ENCODE data around the gene RIPK4.
A peak's percentile ranks its signal among the peaks of the same experiment; 100 is the strongest.
"Not testable (repeated sequence)": the region's sequence is repeated elsewhere in the genome, so short reads cannot be mapped to it uniquely, and the experiment has no call there.

Gene RIPK4

DNA sequence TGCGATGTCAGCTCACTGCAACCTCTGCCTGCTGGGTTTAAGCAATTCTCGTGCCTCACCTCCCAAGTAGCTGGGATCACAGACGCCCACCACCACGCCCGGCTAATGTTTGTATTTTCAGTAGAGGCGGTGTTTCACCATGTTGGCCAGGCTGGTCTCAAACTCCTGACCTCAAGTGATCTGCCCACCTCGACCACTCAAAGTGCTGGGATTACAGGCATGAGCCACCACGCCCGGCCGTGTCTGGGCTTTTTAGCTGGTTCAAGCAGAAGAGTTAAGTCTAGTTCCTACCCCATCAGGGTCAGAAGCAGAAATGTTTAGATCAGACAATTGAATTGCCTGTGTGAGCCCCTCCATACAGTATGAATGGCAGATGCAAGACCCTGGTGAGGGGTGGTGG is 27.7 kb upstream of the RIPK4 start:
- no peak for DNase-seq

DNA sequence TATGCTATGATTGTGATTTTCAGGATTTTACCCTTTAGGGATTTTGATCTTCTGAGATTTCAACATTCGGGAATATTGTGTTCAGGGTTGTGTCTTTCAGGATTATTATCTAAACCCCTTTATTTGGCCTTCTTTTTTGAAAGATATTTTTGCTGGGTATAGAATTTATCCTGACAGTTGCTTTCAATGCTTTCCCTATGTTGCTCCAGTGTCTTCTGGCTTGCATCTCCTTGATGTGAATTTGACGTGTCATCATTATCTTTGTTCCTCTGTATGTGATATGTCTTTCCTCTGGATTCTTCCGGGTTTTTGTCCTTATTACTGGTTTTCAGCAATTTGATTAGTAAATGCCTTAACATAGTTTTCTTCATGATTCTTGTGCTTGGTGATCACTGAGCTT is 25.9 kb upstream of the RIPK4 start:
- DNase-seq: no peak

DNA sequence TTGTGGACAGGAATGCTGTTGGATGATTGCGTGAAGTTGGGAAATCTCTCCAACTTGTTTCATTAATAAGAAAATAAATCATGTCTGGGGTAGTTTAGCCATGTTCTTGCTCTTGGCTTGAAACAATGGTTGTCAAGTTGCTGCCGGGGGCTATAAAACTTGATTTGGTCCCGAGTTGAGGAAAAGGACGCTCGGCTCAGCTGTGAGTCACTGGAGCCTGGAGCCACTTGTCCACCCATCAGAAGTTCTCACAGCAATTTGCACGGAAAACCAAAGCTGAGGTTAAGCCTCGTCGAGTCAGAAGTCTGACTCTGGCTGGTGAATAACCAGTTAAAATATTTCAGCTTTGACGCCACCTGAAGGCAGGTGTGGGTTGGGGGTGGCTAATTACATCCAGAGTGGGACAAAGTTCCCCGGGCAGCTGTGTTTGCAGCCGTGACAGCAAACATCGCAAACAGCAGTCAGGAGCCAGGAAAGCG is 19.7 kb upstream of the RIPK4 start:
- DNase-seq: no peak

DNA sequence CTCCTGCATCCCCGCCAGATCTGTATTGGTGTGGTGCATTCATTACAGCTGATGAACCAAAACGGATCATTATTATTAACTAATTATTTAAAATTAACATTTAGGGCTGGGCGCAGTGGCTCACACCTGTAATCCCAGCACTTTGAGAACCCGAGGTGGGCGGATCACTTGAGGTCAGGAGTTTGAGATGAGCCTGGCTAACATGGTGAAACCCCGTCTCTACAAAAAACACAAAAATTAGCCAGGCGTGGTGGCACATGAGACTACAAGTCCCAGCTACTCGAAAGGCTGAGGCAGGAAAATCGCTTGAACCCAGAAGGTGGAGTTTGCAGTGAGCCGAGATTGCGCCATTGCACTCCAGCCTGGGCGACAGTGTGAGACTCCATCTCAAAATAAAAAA is 18.4 kb upstream of the RIPK4 start:
- not testable (repeated sequence) for DNase-seq

DNA sequence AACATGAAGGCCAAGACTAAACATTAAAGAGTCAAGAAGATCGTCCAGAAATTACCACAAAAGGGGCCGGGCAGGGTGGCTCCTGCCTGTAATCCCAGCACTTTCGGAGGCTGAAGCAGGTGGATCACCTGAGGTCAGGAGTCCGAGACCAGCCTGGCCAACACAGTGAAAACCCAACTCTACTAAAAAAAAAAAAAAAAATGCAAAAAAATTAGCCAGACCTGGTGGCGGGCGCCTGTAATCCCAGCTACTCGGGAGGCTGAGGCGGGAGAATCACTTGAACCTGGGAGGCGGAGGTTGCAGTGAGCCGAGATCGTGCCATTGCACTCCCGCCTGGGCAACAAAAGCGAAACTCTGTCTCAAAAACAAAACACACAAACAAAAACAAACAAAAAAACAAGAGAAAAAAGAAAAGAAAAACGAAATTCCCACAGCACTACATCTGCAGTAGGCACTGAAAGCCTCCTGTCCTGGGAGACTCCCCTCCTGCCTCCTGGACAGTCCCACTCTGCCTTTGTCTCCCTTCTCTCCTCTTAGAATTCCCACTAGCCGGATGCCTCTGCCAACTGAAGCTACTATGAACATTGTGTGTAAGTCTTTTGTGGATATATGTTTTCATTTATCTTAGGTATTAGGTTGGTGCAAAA is 17.7 kb upstream of the RIPK4 start:
- DNase-seq: no peak

DNA sequence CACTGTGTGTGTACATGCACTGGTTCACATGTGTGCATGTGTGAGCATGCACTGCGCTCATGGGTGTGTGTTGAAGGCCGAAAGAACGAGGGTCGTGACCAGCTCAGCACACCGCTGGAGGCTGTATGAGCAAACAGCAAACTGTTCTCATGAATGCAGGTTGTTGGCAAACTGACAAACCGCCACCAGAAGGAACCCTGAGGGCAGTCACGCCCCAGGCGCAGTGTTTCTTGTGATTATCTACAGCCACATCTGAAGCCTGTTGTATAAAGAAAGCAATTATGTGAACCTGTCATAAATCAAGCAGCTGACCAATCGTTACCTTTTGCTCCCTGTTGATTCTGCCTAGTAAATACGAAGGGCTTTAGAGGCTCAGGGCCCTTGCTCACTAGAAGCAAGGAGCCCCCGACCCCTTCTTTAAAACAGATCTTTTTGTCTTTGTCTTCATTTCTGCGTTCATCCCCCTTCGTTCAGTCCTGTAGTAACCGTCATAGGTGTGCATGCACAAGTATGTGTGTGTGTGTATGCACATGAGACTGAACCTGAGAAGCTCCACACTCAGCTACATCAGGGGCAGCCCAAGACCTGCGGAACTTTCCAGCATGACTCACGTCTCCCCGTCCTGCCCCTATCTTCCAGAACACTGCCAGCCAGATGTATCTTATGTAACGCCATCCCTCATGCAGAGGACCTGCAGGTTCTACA is 16.8 kb upstream of the RIPK4 start:
- DNase-seq: peak; percentile 15

DNA sequence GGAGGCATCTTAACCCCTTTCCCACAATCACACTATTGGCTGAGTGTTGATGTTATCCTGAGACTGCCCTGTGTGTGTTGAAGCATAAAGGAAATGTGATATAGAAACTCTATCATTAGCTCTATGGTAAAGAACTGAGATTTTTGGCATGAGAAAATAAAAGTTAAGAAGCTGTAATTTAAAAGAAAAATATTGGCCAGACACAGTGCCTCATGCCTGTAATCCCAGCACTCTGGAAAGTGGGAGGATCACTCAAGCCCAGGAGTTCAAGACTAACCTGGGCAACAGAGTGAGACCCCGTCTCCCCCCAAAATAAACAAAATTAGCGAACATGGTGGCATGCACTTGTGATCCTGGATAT is 14.2 kb upstream of the RIPK4 start:
- no peak for DNase-seq

DNA sequence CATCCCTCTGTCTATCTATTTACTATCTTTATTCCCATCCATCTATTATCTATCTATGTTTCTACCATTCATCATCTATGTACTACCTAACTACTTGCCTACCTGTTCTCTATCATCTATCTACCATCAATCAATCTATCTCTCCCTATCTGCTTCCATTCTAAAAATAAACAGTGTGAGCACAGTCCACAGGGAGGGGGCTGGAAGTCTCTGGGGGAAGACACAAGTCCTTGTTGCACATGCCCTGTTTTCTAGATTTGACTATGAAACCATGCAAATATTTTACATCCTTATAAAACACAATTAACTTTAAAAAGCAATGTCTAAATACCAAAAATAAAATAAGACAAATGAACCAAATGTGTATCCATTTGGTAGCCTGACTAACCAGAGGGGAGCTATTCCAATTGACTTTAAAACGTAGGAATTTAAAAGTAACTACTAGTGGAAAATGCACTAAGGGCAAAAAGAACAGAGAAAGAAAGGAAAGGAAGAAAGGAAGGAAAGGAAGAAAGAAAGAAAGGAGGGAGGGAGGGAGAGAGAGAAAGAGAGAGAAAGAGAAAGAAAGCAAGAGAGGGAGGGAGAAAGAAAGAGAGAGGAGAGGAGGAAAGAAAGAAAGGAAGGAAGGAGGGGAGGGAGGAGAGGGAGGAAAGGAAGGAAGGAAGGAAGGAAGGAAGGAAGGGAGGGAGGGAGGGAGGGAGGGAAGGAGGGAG is 13.6 kb upstream of the RIPK4 start:
- DNase-seq: no peak

DNA sequence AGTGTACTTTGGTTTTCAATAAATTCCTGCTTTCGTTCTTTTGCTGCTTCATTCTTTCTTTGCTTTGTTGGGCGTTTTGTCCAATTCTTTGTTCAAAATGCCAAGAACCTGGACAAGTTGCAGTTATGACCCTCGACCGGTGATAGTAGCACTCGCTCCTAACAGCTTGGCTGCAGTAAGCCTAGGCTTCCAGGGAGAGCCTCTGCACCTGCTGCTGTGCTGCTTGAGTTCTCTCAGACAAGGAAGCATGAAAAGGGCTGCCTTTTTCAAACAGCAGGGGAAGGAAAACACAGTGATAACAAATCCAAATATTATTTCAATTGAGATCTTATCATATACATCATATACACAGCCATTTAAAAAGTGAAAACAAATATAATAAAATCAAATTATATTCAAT is 12.8 kb upstream of the RIPK4 start:
- peak; percentile 62 for DNase-seq

DNA sequence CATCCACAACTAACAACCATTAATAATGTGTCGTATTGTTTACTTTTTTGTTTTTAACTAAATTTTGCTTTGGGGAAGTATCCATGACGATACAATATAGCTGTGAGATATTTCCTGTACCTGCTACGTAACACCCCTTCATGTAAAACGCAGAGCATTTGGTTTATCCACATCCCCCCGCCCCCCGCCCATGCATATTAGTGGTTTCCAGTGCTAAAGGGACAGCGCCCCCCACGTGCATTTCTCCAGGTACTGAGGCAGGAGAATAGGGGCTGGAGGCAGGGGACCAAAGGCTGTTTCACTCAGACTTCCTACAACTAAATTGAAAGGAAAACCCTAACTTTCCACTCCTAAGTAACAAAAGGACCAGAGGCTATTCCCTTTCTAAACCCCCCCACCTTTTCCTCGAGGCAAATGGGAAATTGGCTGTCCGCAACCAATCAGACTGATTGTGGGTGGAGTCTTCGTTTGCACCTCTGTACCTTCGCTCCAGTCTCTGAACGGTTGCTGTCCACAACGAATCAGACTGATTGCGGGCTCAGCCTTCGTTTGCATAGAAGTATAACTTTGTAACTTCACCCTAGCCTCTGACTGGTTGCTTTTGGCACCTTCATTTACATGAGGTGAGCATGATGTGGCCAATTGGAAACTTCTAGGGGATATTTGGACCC is 12.2 kb upstream of the RIPK4 start:
- DNase-seq: peak; percentile 72

DNA sequence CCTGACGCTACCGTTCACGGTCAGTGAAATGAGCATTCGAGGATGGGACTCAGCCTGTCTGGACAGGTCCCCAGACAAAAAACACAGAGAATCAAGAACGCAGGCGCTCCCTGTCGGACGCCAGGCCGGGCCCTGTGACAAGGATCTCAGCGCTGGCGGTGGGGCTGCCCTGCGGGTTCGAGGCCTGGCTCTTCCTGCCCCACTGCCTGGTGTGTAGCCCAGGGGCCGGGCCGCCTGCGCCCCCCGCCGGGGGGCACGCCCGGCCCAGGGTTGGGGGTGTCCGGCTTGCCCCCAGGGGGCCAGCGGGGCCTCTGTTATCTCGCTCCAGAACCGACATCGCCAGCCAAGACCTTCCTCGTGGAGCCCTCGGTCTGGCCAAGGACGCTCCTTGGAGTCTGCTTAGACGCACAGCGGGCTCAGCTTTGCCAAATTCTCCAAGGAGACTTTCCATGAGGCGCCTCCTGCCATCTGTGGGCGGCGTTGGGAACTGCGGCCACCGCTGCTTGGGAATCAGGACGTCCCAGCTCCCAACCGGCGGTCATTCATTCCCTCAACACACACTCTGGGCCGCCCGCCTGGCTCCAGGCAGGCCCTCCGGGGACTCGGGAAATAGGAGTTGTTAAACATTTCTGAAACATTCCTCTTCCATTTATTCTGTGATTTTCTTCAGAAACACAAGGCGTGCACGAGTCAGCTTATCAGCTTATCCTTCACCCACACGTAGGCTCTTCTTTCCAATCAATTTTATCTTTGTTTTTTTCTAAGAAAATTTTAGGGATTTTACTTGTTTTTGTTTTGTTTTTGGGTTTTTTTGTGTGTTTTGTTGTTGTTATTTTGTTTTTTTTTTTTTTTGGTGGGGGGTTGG is 11.3 kb upstream of the RIPK4 start:
- peak; percentile 57 for DNase-seq

DNA sequence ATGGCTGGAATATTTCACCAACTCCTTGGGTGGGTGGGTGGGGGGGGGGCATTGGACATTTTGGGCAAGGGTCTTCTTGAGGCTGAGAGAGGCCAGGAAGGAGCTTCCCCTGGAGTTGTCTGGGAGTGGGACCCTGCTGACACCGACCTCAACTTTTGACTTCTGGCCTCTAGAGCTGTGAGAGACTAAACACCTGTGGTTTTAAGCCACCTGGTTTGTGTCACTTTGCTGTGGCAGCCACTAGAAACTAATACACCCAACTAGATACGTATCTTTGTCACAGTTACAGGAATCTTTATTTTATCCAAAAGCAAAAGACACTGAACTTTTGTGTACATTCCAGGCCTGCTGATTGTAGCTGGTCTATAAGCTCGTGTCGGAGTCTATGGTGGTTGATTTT is 9.9 kb upstream of the RIPK4 start:
- DNase-seq: no peak

DNA sequence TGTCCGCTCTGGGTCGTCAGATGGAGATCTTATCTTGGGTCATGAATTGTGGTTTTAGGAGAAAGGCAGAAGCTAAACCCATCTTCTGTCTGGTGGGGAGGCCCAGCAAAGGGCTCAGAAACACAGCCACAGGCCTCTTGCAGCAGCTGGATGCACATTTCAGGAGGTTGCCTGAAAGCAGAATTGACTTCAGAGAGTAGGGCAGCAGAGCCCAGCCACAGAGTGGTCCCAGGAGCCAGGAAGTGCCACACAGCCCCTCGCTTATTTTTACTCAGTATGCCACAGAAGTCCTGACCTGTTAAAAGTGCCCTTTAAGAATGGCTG is 8.3 kb upstream of the RIPK4 start:
- DNase-seq: no peak

DNA sequence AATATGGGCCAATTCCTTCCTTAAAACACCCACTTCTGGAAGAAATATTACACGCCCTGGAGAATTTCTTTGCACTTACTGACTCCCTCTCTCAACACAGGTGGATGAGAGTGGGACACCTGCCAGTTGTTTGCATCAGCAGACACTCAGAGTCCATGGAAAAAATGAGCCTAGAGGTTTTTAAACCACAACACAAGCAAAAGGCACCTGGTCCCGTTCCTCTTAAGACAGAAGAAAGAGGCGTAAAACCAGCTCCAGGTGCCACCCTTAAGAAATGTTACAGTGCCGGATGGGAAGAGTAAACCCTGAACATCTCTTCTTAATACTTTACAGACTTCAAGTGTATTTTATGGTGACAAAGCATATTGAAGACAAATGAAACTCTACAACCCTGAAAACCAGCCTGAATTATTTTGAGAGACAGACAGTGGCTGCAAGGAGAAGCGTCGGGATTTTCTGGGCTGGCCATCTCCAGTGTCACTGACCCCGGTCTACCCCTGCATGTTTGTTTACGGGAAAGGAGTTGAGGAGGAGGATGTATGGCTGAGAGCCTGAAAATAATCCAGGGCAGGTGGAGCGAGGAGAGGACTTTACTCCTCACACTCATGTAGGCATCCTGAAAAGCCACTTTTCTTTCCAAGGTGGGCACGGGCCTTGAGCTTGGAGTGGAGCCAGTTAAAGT is 7.8 kb upstream of the RIPK4 start:
- DNase-seq: no peak

DNA sequence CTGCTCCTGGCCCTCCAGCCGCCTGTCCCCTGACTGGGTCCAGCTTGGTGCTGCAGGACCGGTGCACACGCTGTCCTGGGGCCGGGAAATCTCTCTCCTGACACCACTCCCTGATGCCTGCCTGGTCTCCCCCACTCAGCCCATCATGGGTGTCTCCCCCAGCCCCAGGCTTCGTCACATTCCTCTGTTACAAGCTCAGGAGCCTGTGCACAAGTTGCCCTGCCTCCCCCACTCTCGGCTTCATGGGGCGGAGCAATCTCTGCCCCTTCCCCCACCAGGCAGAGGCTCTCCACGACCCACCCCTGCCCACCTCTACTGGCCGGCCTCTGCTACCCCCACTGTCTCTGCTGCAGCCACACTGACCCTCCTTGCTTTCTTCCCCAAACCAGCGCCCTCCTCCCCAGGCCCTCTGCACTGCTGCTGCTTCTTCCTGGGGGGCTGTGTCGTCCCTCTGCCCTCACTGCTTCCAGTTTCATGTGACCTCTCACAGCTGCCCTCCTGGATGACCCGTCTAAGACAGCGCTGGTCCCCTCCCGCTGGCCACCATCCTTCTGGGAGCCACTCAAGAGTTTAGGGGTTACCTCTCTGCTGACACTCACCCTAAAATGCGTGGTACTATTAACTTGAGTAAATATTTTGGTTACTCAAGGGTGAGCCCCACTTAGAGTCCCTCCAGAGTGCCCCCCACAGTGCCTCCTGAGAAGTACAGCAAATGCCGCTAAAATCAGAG is 5.7 kb upstream of the RIPK4 start:
- DNase-seq: no peak

DNA sequence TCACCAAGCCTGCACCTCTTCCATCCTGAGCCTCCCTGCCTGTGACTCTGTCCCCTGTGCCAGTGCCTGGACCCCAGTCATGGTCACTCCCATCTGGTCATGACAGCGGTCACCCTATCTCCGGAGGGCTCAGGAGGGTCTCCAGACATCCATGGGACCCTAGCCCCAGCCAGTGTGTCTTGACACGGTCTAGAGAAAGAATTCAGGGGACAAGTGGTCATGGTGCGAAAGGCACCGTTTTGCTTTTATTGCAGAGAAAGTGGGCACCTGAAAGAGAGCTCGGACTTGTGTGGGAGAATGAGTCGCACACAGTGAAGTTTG is 4.7 kb upstream of the RIPK4 start:
- DNase-seq: no peak

DNA sequence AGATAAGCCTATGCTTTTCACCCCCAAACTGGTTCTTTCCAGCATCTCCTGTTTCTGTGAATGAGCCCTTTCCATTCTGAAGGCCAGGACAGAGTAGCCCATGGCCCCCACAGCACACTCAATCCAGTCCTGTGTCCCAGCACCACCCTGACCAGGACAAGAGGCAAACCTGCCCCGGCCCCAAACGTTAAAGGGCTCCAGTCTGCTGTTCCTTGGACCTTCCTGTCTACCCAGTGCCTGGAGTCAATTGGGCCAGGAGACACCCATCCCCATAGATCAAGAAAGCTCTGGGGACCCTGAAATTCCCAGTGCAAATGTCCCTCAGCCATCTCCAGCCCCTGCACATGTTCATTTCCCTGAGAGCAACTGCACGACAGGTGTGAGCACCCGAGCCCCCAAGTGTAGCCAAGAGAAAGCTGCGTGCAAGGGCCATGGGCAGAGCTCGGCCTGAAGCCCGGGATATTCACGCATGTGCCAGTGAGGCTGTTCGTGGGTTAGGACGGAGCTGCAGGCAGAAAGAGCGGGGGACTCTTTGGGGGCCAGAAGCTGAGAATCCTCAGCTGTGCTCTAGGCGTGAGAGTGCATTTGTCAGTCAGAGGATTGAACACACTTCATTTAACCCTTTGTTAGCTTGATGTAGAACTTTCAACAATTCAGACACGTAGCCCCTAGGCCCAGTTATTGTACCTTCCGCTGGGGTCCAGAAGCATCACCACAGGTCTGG is 4.2 kb upstream of the RIPK4 start:
- DNase-seq: no peak

DNA sequence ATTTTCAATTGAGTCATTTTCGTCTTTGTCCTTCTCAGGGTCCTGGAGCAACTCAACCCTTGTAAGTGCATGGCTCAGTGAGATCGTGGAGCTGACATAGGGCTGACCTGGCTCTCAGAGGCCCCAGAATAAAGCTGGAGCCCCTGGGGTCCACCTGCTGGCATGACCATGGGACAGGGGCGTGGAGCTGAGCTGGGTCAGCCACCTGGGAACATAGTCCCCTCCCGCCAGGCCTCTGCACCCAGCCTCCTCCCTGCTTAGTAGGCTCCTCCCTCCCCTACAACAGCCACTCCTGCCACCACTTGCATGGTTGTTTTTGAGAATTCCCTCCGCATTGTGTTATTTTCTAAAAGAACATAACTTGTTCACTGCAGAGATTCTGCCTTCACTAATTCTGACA is 3.1 kb upstream of the RIPK4 start:
- no peak for DNase-seq

DNA sequence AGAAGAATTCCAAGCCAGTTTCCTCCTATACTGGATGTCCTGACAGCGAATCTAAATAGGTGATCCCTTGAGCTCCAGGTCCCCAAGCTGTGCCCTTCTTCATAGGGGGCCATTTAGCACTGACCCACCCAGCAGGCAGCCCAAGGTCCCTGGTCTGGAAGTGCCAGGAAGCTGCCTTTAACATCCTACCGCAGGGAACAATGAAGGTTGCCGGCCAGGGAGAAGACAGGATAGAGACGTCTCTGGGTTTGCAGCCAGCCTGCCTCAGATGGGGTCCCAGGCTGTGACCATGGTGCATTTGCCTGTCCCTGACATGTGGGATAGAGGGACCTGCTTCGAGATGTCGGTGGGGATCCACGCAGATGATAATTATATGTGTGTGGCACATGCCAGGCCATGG is 2.7 kb upstream of the RIPK4 start:
- DNase-seq: no peak

DNA sequence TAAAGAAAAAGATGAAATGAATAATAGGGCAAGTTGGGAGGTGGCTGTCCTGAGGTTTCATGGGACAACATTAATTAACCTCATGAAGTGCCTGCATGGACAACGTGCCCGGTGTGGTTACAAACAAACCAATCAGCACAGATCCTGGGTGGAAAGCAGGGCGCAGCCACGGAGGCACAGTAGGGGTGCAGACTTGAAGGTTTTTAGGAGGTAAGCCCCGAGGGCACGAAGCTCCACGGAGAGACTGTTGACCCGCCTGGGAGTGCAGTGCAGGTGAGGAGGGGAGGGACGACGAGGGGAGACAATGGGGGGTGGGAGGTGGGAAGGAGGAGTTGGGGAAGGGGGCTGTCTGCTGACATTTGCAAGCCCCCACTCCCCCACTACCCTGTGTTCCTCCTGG is 2.3 kb upstream of the RIPK4 start:
- no peak for DNase-seq

DNA sequence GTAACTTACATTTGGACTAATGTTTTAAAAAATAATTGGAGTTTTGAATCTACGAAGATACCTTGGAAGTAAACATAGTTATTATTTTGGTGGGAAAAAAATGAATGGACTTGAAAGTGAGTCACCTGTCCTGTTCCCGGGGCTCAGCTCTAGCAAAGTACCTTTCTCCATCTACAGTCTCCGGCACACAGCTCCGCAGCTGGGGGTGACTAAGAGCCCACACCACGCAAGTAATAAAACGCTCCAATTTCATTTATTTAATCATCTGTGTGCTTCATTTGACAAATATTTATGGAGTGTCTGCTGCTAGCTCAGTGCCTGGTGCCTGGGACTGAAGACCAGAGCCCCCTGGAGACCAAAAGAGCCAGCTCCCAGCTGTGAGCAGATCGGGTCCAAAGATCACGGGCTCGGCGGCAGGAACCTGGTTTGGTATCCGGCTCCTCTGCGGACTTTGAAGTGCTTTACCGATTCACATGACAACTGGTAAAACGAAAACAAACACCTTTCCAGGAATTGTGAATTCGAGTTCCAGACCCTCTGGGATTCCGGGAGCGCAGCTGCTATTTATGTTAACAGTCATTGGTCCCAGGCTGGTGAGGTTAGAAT is 1.7 kb upstream of the RIPK4 start:
- DNase-seq: peak; percentile 68

Measured in NCI-H1092 treated with DMSO at 0.1 percent for 48 hours (cell line).